DOHH2 (cell line): ENCODE measurements around the gene TLR9.
A peak's percentile ranks its signal among the peaks of the same experiment; 100 is the strongest.

Experiments used
- H3F3A ChIP-seq: fragments of 200-600 bp; sonication (generic), shearing (Covaris generic); 2 replicates; pipeline ENCODE4 v1.6.0; 2016; ENCODE audit warnings: antibody characterized with exemption, mild to moderate bottlenecking; ENCODE audit not compliant: control insufficient read depth, insufficient read depth
- H3K27ac ChIP-seq: fragments of 200-600 bp; sonication (generic); 2 replicates; pipeline ENCODE4 v1.5.1; 2014; ENCODE audit warnings: low read depth, mild to moderate bottlenecking, low read length, moderate library complexity
- H3K27me3 ChIP-seq: fragments of 200-600 bp; sonication (generic); 2 replicates; pipeline ENCODE4 v1.6.1; 2014; ENCODE audit warnings: mild to moderate bottlenecking, low read length, mixed read lengths; ENCODE audit not compliant: control insufficient read depth
- H3K36me3 ChIP-seq: fragments of 200-600 bp; sonication (generic); 2 replicates; pipeline ENCODE4 v1.6.1; 2014; ENCODE audit warnings: mild to moderate bottlenecking, low read length, moderate library complexity, mixed read lengths; ENCODE audit not compliant: control insufficient read depth
- H3K4me1 ChIP-seq: fragments of 200-600 bp; sonication (generic); 2 replicates; pipeline ENCODE4 v1.6.1; 2014; ENCODE audit warnings: mild to moderate bottlenecking, low read length, mixed read lengths; ENCODE audit not compliant: control insufficient read depth
- H3K4me2 ChIP-seq: fragments of 200-600 bp; sonication (generic); 2 replicates; pipeline ENCODE4 v1.6.0; 2014; ENCODE audit warnings: mild to moderate bottlenecking, low read length, moderate library complexity
- H3K4me3 ChIP-seq: fragments of 200-600 bp; sonication (generic); 2 replicates; pipeline ENCODE4 v1.5.1; 2014; ENCODE audit warnings: mild to moderate bottlenecking, low read length, mixed read lengths
- H3K79me2 ChIP-seq: fragments of 200-600 bp; sonication (generic); 2 replicates; pipeline ENCODE4 v1.6.1; 2014; ENCODE audit warnings: mild to moderate bottlenecking, low read length, mixed read lengths; ENCODE audit not compliant: control insufficient read depth
- H3K9me2 ChIP-seq: fragments of 200-600 bp; sonication (generic); replicated peaks from 2 replicates; pipeline ENCODE4 v1.6.1; 2014; ENCODE audit warnings: mild to moderate bottlenecking, low read length, mixed read lengths; ENCODE audit not compliant: control insufficient read depth
- H3K9me3 ChIP-seq: fragments of 200-600 bp; sonication (generic); 2 replicates; pipeline ENCODE4 v1.6.1; 2014; ENCODE audit warnings: antibody characterized with exemption, low read length, mixed read lengths; ENCODE audit not compliant: control insufficient read depth, insufficient read depth
- H4K20me1 ChIP-seq: fragments of 200-600 bp; sonication (generic); 2 replicates; pipeline ENCODE4 v1.6.0; 2014; ENCODE audit warnings: low read depth, mild to moderate bottlenecking, antibody characterized with exemption, low read length, moderate library complexity; ENCODE audit not compliant: control insufficient read depth, insufficient read depth
- CTCF ChIP-seq: fragments of 200-600 bp; sonication (generic); IDR thresholded peaks from one replicate; pipeline ENCODE4 v1.5.1; 2014; ENCODE audit warnings: antibody characterized with exemption, mild to moderate bottlenecking, low read depth, low read length; ENCODE audit not compliant: poor library complexity, severe bottlenecking
- EZH2phosphoT487 ChIP-seq: fragments of 200-600 bp; sonication (generic); IDR thresholded peaks from 2 replicates; pipeline ENCODE4 v1.6.1; 2017; ENCODE audit warnings: borderline replicate concordance, mild to moderate bottlenecking, antibody characterized with exemption, low read length, moderate library complexity, mixed read lengths

TLR9 gene

GRCh38 chr3:52246728-52247408 is 21.4 kb upstream of the TLR9 start:
- no peaks in the 10 kb centered on the region for H4K20me1 ChIP-seq
- H3K4me3 ChIP-seq = no peak overlapping the region; the same call in 1 of the 2 replicates
- H3K4me1 ChIP-seq = peaks cover 26% of the 10 kb centered on the region
- TF ChIP-seq CTCF = no peak
- TF ChIP-seq EZH2phosphoT487 = no peak
- no peaks in the 10 kb centered on the region for H3K9me2 ChIP-seq
- H3K27ac ChIP-seq = no peak overlapping the region
- H3K27me3 ChIP-seq = peaks cover 16% of the 10 kb centered on the region
- peak overlapping the region; percentile 61; the same call in 1 of the 2 replicates for H3K4me2 ChIP-seq
- no peaks in the 10 kb centered on the region for H3K79me2 ChIP-seq
- peaks cover 10% of the 10 kb centered on the region; the same call in 1 of the 2 replicates for H3F3A ChIP-seq
- H3K36me3 ChIP-seq = peaks cover 29% of the 10 kb centered on the region
- no peaks in the 10 kb centered on the region for H3K9me3 ChIP-seq

DNA sequence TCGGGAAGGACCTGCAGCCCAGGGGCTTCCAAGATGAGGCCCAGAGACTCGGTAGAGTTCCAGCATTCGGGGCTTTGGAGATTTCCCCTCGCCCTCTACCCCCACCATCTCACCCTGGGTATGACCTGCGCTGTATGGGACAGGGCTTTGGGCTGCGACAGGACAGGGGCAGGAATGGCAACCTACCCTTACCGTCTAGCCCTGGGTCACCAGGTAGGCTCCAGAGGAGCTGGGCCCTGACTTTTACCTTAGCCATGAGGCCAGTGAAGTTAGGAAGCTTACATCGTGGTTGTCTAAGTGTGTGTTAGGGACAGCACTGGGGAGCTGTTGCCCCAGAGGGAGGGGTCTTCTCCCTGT is 20.8 kb upstream of the TLR9 start:
- Histone ChIP-seq H3K36me3 (peaks cover 23% of the 10 kb centered on the region), H3K79me2 (no peaks in the 10 kb centered on the region), H4K20me1 (no peaks in the 10 kb centered on the region), H3K4me1 (peaks cover 26% of the 10 kb centered on the region), H3K9me3 (no peaks in the 10 kb centered on the region), H3K9me2 (no peaks in the 10 kb centered on the region), H3K27ac (no peak overlapping the region), H3K4me2 (peak overlapping the region; percentile 61), H3F3A (peaks cover 10% of the 10 kb centered on the region; the same call in 1 of the 2 replicates), H3K4me3 (peak overlapping the region; percentile 62), H3K27me3 (peaks cover 16% of the 10 kb centered on the region)
- TF ChIP-seq CTCF (no peak), EZH2phosphoT487 (no peak)

- Histone ChIP-seq H4K20me1 (no peaks in the 10 kb centered on the region), H3K4me3 (peak within 1 kb of the TSS; percentile 62), H3F3A (peaks cover 7% of the 10 kb centered on the region; the same call in 1 of the 2 replicates), H3K27ac (no peak within 1 kb of the TSS), H3K9me3 (no peaks in the 10 kb centered on the region), H3K27me3 (peaks cover 16% of the 10 kb centered on the region), H3K9me2 (no peaks in the 10 kb centered on the region), H3K4me1 (peaks cover 30% of the 10 kb centered on the region), H3K4me2 (peak within 1 kb of the TSS; percentile 61), H3K79me2 (peaks cover under 1% of the 10 kb centered on the region; the same call in 1 of the 2 replicates), H3K36me3 (peaks cover 21% of the 10 kb centered on the region)
- no peak for TF ChIP-seq CTCF
These were observed 20.1 kb upstream of the TLR9 start, which contains the start of gene PPM1M for GRCh38 chr3:52245322-52246263. Gene PPM1M, plus strand, starts transcription at chr3:52245759. Its CDS starts 66 bp downstream, at chr3:52245825.
